GM18498 (cell line): Measurements from ENCODE around the gene RRAGA.
"Not testable (repeated sequence)": the region's sequence is repeated elsewhere in the genome, so short reads cannot be mapped to it uniquely, and the experiment has no call there.

Experiments
- ATAC-seq: cut with Tn5 transposase; IDR thresholded peaks from one replicate; pipeline ENCODE4 v1.9.1; 2021; ENCODE audit warnings: mild to moderate bottlenecking, moderate library complexity; ENCODE audit not compliant: unreplicated experiment

Gene RRAGA, protein sequence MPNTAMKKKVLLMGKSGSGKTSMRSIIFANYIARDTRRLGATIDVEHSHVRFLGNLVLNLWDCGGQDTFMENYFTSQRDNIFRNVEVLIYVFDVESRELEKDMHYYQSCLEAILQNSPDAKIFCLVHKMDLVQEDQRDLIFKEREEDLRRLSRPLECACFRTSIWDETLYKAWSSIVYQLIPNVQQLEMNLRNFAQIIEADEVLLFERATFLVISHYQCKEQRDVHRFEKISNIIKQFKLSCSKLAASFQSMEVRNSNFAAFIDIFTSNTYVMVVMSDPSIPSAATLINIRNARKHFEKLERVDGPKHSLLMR

DNA sequence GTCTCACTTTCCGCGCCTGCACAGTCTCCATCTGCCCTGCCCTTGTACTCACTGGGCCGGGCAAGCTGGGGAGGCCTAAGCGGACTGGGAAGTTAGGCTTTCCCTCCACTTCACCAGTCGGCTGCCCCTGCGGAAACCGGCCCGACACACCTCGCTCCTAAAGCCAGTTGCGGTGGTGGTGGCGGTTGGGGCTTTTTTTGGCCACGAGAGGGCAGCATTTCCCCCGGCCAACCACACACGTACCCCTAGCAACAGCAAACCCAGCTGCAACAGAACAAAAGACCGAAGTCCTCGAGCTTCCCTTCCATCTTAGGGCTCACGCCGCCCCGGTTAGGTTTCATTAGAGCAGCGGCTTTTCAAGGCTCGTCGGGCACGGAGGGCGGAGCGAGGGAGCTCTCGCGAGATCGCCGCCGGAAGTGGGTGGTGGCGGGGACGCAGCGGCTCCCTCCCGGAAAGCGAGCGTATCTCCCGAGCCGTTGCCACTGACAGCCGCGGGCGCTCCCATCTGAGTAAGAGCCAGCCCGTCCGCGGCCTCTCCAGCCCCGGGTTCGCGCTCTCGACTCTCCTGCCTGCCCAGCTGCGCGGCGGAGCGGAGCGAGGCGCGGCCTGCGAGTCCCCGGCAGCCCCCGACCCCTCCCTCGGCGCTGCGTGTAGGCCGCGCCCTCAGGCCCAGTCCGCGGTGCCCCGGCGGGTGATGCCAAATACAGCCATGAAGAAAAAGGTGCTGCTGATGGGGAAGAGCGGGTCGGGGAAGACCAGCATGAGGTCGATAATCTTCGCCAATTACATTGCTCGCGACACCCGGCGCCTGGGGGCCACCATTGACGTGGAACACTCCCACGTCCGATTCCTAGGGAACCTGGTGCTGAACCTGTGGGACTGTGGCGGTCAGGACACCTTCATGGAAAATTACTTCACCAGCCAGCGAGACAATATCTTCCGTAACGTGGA is at the start of gene RRAGA:
RRAGA (plus strand) TSS at position 462 of the 951 bp plus-strand sequence; CDS start at position 695, 233 bp downstream.
- ATAC-seq: peak; percentile 91

DNA sequence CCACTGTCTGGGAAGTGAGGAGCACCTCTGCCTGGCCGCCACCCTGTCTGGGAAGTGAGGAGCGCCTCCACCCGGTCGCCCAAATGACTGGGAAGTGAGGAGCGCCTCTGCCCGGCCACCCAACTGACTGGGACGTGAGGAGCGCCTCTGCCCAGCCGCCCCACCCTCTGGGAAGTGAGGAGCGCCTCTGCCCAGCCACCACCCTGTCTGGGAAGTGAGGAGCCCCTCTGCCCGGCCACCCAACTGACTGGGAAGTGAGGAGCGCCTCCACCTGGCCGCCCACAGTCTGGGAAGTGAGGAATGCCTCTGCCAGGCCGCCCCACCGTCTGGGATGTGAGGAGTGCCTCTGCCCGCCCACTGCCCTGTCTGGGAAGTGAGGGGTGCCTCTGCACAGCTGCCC is 49.1 kb upstream of the RRAGA start:
- no peak for ATAC-seq

DNA sequence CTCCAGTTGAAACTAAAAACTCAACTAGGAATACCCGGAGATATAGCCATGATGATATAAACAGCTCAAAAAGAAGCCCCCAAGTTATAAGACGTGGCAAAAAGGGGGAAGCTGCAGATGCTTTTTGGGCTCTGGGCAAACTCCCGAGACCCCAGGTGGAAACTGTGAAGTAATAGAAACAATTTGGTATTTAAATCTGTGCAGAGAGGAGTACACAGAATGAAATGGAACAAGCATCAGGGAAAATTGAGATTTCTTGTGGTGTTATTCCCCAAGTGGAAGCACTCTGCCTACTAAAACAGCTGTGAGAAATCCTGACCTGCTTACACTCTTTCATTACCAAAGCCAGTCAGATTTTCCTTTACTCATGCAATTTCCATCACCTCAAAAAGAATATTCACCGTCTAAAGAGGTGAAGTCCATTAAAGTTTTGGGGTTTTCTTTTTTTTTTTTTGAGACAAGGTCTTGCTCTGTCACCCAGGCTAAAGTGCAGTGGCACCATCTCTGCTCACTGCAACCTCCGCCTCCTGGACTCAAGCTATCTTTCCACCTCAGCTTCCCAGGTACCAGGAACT is 39.7 kb upstream of the RRAGA start:
- ATAC-seq: no peak

DNA sequence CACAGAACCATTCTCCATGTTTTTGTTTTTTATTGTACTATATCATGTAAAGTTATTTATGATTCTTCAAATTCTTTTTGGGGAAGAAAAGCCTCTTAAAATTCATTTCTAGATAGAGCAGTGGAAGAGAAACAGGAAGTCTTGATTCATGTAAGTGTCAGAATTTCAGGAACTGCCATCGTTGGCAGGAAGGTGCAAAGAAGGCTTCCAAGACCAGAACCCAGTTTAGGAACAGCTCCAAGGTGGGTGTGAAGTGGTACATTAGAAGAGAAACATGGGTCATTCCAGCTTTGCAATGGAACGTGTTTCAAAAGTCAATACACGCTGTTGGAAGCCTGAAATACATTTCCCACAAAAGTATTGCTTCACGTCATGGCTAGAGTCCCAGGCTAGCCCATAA is 31.0 kb upstream of the RRAGA start:
- no peak for ATAC-seq

DNA sequence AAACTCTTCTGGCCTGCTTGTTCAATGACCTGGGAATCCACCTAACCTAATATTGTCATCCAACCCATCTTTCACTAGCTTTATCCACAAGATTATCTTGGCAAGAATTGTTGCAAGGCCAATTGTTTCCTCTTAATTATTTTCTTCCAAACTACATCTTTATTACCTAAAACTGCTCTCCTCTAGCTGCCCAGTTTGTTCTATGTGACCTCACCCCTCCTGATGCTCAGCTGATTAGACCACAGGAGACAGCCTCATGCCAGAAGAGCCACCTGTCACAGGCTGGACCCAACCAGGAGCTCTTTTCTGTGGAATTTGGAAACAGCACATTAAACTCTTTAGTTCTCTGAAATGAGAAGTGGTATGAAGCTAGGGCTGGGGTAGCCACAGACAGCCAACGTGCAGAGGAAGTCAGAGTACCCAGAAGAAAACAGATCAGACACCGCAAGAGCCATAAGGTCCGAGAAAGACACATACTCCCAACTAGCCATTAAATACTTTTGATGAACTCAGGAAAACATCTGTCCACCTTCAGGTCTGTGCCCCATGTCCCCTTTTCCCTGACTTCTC is 28.3 kb upstream of the RRAGA start:
- no peak for ATAC-seq

DNA sequence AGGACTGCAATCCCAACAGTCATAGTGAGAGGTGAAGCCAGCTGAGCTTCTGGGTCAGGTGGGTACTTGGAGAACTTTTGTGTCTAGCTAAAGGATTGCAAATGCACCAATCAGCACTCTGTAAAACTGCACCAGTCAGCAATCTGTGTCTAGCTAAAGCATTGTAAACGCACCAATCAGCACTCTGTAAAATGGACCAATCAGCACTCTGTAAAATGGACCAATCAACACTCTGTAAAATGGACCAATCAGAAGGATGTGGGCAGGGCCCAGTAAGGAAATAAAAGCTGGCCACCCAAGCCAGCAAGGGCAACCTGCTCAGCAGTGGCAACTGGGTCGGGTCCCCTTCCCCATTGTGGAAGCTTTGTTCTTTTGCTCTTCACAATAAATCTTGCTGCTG is 27.6 kb upstream of the RRAGA start:
- ATAC-seq: not testable (repeated sequence)

DNA sequence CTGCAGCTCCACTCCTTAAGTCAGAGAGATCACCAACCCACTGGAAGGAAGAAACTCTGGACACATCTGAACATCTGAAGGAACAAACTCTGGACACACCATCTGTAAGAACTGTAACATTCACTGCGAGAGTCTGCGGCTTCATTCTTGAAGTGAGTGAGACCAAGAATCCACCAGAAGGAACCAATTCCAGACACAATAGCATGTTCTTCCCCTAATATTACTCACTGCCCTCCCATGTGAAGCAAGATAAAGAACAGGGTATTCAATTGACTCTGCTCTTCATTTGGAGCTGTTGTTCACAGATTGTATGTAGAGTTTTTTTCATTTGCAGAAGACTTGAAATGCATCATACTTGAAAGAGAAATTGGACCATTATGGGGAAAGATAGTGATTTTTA is 27.0 kb upstream of the RRAGA start:
- no peak for ATAC-seq

DNA sequence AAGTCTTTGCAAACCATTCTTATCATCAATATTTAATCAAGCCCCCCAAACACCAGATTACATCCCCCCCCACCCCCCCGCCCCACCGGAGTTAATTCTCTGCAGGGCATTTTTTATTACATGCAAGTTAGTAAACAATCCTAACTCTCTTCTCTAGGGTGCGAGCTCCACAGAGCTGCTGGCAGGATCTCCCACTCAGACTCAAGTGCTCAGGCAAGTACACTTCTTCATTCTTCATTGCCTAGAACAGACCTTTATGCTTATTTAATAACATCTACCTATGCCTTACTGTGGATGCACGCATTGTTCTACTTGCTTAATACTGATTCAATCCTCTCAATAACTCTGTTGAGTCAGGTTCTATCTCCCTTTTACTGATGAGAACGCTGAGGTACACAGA is 26.1 kb upstream of the RRAGA start:
- no peak for ATAC-seq

DNA sequence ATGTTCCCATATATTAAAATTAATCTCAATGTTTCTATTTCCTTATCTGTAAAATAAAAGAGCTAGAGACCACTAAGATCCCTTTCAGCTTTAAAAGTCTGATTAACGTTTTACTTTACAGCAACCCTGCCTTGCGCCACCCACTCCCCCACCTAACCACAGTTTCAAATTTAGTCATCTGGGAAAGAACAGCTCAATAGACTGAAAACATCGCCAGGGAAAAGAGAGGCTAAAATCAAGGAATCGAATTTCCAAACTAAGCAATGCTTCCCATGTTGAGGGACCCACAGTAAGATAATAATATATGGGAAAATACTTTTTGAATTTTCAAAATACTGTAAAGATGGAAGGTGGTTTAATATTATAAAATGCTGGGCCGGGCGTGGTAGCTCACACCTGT is 22.9 kb upstream of the RRAGA start:
- no peak for ATAC-seq

DNA sequence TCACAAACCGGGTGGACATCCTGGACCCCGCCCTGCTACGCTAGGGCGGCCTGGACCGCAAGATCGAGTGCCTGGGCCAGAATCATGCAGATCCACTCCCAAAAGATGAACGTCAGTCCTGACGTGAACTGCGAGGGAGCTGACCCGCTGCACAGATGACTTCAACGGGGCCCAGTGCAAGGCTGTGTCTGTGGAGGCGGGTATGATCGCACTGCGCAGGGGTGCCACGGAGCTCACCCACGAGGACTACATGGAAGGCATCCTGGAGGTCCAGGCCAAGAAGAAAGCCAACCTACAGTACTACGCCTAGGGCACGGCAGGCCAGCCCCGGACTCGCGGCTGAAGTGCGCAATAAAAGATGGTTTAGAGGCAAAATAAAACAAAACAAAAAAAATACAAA is 21.4 kb upstream of the RRAGA start:
- ATAC-seq: no peak

DNA sequence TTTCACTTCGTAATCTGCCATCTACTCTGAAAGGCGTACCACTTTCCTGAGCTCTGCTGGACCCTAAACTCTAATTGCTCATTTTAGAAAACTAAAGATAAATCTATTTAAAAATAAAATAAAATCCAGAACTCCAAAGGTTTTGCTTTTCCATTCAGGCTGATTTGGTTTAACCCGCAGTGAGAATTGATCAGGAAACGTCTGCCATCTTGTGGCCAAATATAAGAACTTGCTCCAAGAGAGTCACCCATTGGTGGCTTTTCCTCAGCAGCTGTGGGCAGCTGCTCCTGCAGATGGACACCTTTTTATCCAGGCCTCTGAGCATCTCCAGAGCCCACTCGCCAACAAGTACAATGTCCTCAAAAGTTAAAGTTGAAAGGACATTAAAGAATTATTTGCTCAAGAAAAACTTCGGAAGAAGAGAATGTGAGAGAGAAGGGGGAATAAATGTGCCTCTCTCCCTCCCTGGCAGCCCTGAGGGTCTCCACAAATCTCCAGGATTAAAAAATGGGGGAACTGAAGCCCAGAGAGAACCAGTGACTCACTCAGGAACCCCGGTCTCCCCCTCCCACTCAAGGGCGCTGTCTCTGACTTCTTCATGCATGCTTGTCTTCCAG is 20.3 kb upstream of the RRAGA start:
- peak; percentile 63 for ATAC-seq

DNA sequence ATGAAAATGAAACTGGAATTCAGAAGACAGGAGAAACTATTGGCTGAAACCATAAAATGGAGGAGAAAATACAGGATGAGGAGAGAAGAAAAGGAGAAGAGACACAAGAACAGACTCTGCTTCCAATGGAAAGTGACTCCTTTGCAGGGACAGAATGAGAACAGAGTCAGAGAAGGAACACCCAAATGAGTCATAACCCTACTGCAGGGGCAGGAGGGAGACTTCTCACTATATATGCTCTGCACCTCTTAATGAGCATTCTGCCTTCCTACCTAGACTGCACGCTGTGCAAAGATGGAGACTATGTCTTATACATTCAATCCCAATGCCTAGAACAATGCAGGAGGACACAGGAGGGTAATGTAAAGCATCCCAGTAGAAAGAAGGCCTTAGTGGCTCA is 18.3 kb upstream of the RRAGA start:
- peak; percentile 58 for ATAC-seq

DNA sequence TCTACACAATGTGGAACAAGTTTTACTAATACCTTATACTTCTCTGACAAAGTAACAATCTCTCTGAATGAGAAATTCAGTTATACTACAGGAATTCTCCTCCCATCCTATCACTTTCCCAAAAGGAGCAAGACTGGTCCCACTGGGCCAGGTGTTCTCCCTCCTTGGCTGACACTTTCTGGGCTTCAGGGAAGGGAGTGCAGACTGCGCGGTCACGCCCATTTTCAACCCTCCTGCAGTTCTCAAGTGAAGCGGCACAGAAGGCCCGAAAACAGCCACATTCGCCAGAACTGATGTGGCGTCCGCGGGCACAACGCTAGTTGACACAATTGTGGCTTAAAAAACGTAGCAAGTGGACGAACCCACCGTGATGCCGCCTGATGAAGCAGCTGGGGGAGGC is 16.8 kb upstream of the RRAGA start:
- ATAC-seq: no peak

DNA sequence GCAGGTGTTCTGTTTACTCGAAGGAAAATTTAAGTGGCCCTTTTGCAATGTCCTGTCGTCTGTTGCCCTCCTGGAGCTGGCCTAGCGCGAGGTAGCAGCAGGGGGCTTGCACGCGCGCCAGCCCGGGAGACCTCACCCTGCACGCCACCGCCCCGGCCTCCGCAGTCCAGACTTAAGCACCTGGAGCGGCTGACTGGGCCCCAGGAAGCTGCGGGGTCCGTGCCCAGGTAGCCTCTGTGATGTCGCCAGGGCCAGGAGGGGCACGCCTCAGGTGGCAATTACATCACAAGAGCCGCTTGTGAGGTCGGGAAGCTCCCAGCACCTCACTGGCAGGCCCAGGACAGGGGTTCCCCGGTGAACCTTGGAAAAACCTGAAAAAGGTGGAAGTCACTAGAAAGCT is 16.2 kb upstream of the RRAGA start, which contains the start of gene SAXO1:
SAXO1 (minus strand) TSS at position 195 of the 400 bp plus-strand sequence. CDS start 301 bp downstream, outside the sequence.
- no peak for ATAC-seq

DNA sequence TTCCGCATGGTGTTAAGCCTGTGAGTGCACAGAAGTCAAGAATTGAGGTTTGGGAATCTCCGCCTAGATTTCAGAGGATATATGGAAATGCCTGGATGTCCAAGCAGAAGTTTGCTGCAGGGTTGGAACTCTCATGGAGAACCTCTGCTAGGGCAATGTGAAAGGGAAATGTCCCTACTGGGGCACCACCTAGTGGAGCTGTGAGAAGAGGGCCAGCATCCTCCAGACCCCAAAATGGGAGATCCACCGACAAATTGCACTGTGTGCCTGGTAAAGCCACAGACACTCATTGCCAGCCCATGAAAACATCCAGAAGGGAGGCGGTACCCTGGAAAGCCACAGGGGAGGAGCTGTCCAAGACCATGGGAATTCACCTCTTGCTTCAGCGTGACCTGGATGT is 12.6 kb upstream of the RRAGA start:
- ATAC-seq: no peak

DNA sequence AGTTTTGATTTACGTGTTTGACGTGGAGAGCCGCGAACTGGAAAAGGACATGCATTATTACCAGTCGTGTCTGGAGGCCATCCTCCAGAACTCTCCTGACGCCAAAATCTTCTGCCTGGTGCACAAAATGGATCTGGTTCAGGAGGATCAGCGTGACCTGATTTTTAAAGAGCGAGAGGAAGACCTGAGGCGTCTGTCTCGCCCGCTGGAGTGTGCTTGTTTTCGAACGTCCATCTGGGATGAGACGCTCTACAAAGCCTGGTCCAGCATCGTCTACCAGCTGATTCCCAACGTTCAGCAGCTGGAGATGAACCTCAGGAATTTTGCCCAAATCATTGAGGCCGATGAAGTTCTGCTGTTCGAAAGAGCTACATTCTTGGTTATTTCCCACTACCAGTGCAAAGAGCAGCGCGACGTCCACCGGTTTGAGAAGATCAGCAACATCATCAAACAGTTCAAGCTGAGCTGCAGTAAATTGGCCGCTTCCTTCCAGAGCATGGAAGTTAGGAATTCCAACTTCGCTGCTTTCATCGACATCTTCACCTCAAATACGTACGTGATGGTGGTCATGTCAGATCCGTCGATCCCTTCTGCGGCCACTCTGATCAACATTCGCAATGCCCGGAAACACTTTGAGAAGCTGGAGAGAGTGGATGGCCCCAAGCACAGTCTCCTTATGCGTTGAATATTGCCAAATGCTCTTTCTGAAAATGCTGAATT is 850 bp downstream of the RRAGA start:
- ATAC-seq: no peak

DNA sequence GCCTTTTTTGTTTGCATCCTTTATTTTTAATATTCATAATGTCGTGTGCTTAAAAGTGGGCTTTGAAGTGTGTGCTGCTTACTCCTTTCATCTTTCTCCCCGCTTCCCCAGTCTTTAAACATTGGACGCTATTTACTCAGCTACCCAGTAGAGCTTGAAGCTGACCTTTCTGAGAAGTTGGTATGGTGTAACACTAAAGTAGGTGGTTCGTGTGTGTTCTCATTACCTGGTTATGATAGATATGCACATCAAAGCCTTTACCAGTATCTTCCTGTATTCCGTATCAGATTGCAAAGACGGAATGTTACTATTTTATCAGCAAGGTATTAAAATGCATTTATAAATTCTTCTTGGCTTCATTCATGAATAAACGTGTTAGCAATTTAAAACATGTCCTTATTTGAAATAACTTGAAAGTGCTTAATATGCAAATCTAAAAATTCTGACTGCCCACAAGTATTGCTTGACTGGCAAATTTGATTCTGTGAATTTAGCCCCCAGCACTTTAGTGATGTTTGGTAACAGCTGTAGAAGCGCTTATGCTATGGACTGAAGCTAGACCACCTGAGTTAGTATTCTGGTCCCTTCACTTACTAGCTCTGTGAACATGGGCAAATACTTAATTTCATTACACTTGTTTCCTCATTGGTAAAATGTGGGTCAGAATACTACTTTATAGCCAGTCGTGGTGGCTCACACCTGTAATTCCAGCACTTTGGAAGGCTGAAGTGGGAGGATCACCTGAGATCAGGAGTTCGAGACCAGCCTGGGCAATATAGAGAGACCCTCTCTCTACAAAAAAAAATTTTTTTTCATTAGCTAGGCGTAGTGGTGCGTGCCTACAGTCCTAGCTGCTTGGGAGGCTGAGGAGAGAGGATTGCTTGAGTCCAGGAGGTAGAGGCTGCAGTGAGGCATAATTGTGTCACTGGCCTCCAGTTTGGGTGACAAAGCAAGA is 1.7 kb downstream of the RRAGA start:
- ATAC-seq: no peak

DNA sequence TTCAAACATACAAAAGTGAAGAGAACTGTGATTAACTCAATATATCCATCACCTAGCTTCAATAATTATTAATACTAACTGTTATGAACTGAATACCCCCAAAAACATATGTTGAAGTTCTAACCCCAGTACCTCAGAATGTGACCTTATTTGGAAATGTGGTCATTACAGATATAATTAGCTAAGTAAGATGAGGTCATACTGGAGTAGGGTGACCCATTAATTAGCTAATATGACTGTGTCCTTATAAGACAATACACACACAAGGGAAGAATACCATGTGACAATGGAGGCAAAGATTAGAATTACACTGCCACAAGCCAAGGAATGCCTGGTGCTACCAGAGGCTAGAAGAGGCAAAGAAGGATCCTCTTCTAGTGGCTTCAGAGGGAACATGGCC is 7.8 kb downstream of the RRAGA start:
- no peak for ATAC-seq

DNA sequence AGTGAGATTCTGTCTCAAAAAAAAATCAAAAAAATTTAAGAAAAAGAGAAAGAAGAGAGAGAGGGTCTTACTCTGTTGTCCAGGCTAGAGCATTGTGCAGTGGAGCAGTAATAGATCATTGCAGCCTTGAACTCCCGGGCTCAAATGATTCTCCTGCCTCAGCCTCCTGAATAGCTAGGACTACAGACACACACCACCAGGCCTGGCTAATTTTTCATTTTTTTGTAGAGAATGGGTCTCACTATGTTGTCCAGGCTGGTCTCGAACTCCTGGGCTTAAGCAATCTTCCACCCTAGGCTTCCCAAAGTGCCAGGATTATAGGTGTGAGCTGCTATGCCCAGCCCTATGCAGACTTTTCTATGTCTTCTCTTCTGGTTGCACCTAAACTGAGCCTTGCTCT is 25.0 kb downstream of the RRAGA start:
- no peak for ATAC-seq
